Caco-2 (cell line): ENCODE results near the gene MACROD2. TPM values are rescaled to one million over a fixed set of nuclear protein-coding genes. Genes with fewer than 3 reads are reported as not detected.

ENCODE experiments used
- BruUV-seq: library from RNA; stranded (reverse); fragments of 400-500 nt; replicated peaks from 2 replicates; lab custom pipeline; 2021; lab: Mats Ljungman, UMichigan
- CTCF ChIA-PET: fragments of 300-600 bp; sonication (Branson Sonifier 250); formaldehyde crosslinking; loops from one replicate; lab custom pipeline; 2022; ENCODE audit warnings: antibody characterized with exemption; lab: Charles Lee
- POLR2A ChIA-PET: fragments of 300-600 bp; sonication (Branson Sonifier 250); formaldehyde crosslinking; loops from one replicate; lab custom pipeline; 2022; ENCODE audit warnings: antibody characterized with exemption; lab: Charles Lee
- DNase-seq, 2 experiments: peaks; one replicate each; pipeline versions ENCODE4 v3.0.0 to v3.0.0-alpha.2; 2020 to 2022
- H3K27me3 ChIP-seq: replicated peaks from 2 replicates; pipeline ENCODE4 v1.6.0; 2011; ENCODE audit warnings: low read length; ENCODE audit not compliant: control insufficient read depth, insufficient read depth
- H3K36me3 ChIP-seq: 2 replicates; pipeline ENCODE4 v1.5.1; 2011; ENCODE audit warnings: low read length; ENCODE audit not compliant: control insufficient read depth, insufficient read depth
- H3K4me1 ChIP-seq: fragments of 250-450 bp; sonication (Bioruptor Pico); 2 replicates; pipeline ENCODE4 v1.5.1; 2020; ENCODE audit warnings: mild to moderate bottlenecking
- H3K4me3 ChIP-seq: 2 replicates; pipeline ENCODE4 v1.5.1; 2011; ENCODE audit warnings: low read depth, mild to moderate bottlenecking, control low read depth, low read length
- H3K9me3 ChIP-seq: fragments of 250-450 bp; sonication (Bioruptor Pico); 2 replicates; pipeline ENCODE4 v1.5.1; 2020; ENCODE audit warnings: mild to moderate bottlenecking, moderate library complexity
- H3K27ac Mint-ChIP-seq: one replicate; pipeline ENCODE4 v1.8.0; 2022; ENCODE audit warnings: mixed read lengths; ENCODE audit not compliant: unreplicated experiment
- H3K27me3 Mint-ChIP-seq: one replicate; pipeline ENCODE4 v1.8.0; 2022; ENCODE audit warnings: mixed read lengths; ENCODE audit not compliant: insufficient read depth, unreplicated experiment
- H3K36me3 Mint-ChIP-seq: one replicate; pipeline ENCODE4 v1.8.0; 2022; ENCODE audit warnings: mild to moderate bottlenecking, mixed read lengths; ENCODE audit not compliant: insufficient read depth, unreplicated experiment
- H3K4me1 Mint-ChIP-seq: one replicate; pipeline ENCODE4 v1.8.0; 2022; ENCODE audit warnings: low read depth, mixed read lengths; ENCODE audit not compliant: unreplicated experiment
- H3K4me3 Mint-ChIP-seq: one replicate; pipeline ENCODE4 v1.8.0; 2022; ENCODE audit warnings: mild to moderate bottlenecking, moderate library complexity, mixed read lengths; ENCODE audit not compliant: unreplicated experiment
- H3K9me3 Mint-ChIP-seq: one replicate; pipeline ENCODE4 v1.8.0; 2022; ENCODE audit warnings: mixed read lengths; ENCODE audit not compliant: unreplicated experiment
- CTCF ChIP-seq, 2 experiments: fragments of 200-600 bp in 1 of 2; IDR thresholded peaks; 1 replicate in 1 of 2; 2 replicates in 1 of 2; pipeline versions ENCODE4 v1.5.1 to v1.8.0; 2011 to 2022; ENCODE audit warnings: antibody characterized with exemption in 1 of 2, control low read depth in 1 of 2, inconsistent platforms in 1 of 2, low read depth in 1 of 2, low read length in 1 of 2, mild to moderate bottlenecking in 1 of 2, moderate library complexity in 1 of 2; ENCODE audit not compliant: insufficient read depth in 1 of 2, severe bottlenecking in 1 of 2, unreplicated experiment in 1 of 2
- intact Hi-C: fragments of 100-400 bp; cut with micrococcal nuclease; formaldehyde crosslinking; loops from one replicate; pipeline ENCODE4 v1.10.0; 2022; ENCODE audit not compliant: unreplicated experiment
- total RNA-seq: library from RNA; stranded (reverse); gene quantifications from 2 replicates; pipeline ENCODE4 v1.2.3, GENCODE V29; 2022

Gene MACROD2
- total RNA-seq, 1 experiment from 2014 or later: 6.4 TPM

- Histone ChIP-seq H3K4me1 (peaks cover 4% of the 10 kb centered on the region; the same call in 1 of the 2 replicates), H3K9me3 (no peaks in the 10 kb centered on the region), H3K4me3 (no peak overlapping the region), H3K27me3 (no peaks in the 10 kb centered on the region), H3K36me3 (no peaks in the 10 kb centered on the region)
- no peaks in the 10 kb centered on the region for H3K4me1 Mint-ChIP-seq
- DNase-seq: no peak
- no peak for TF ChIP-seq CTCF (IDR thresholded peaks at IDR 0.05; ENCODE audit: insufficient read depth in 1 of 2, low read depth in 1 of 2, low read length in 1 of 2, severe bottlenecking in 1 of 2, unreplicated experiment in 1 of 2)
- H3K36me3 Mint-ChIP-seq: no peaks in the 10 kb centered on the region
- H3K27ac Mint-ChIP-seq: no peak overlapping the region
- CTCF ChIA-PET: no interaction called here
- H3K9me3 Mint-ChIP-seq: no peaks in the 10 kb centered on the region
- POLR2A ChIA-PET: no interaction called here
- H3K27me3 Mint-ChIP-seq: no peaks in the 10 kb centered on the region
- no TSS peak for BruUV-seq
- H3K4me3 Mint-ChIP-seq: no peak overlapping the region
- intact Hi-C loops: no loop called here
Measured at GRCh38 chr20:14928083-14928482, 932.8 kb downstream of the MACROD2 start.

GRCh38 chr20:14929388-14929787 is 934.1 kb downstream of the MACROD2 start:
- Mint-ChIP-seq H3K36me3 (no peaks in the 10 kb centered on the region), H3K27me3 (no peaks in the 10 kb centered on the region), H3K9me3 (no peaks in the 10 kb centered on the region), H3K4me1 (no peaks in the 10 kb centered on the region), H3K4me3 (no peak overlapping the region), H3K27ac (no peak overlapping the region)
- ChIA-PET POLR2A (no interaction called here), CTCF (no interaction called here)
- TF ChIP-seq CTCF (IDR thresholded peaks at IDR 0.05; ENCODE audit: insufficient read depth in 1 of 2, low read depth in 1 of 2, low read length in 1 of 2, severe bottlenecking in 1 of 2, unreplicated experiment in 1 of 2): no peak
- Histone ChIP-seq H3K4me1 (peaks cover 4% of the 10 kb centered on the region; the same call in 1 of the 2 replicates), H3K9me3 (no peaks in the 10 kb centered on the region), H3K4me3 (no peak overlapping the region), H3K27me3 (no peaks in the 10 kb centered on the region), H3K36me3 (no peaks in the 10 kb centered on the region)
- DNase-seq: no peak
- BruUV-seq: no TSS peak
- intact Hi-C loops: no loop called here

- Mint-ChIP-seq H3K9me3 (peaks cover 7% of the 10 kb centered on the region), H3K36me3 (no peaks in the 10 kb centered on the region), H3K27me3 (no peaks in the 10 kb centered on the region), H3K4me3 (no peak overlapping the region), H3K4me1 (no peaks in the 10 kb centered on the region), H3K27ac (no peak overlapping the region)
- BruUV-seq: no TSS peak
- no peak for DNase-seq
- H3K36me3 ChIP-seq: no peaks in the 10 kb centered on the region
- H3K9me3 ChIP-seq: no peaks in the 10 kb centered on the region
- CTCF ChIA-PET: no interaction called here
- no peaks in the 10 kb centered on the region for H3K4me1 ChIP-seq
- TF ChIP-seq CTCF (IDR thresholded peaks at IDR 0.05; ENCODE audit: insufficient read depth in 1 of 2, low read depth in 1 of 2, low read length in 1 of 2, severe bottlenecking in 1 of 2, unreplicated experiment in 1 of 2): no peak
- POLR2A ChIA-PET: interaction anchor here (0.5 kb wide), 1 partner anchor 92 kb away, joined by 3 read pairs; no protein-coding TSS in a partner anchor
- no peaks in the 10 kb centered on the region for H3K27me3 ChIP-seq
- intact Hi-C loops: no loop called here
- no peak overlapping the region for H3K4me3 ChIP-seq
Measured at GRCh38 chr20:14932040-14932439, 936.7 kb downstream of the MACROD2 start.
